OCI-LY3 (cell line): ENCODE measurements around the gene VPS45.
A peak's percentile ranks its signal among the peaks of the same experiment; 100 is the strongest.

Experiments
- H2AFZ ChIP-seq: fragments of 200-600, 300-600 bp; shearing (Covaris generic); 2 replicates; pipeline ENCODE4 v1.6.0; 2014; ENCODE audit warnings: antibody characterized with exemption, low read depth, low read length
- H3K27ac ChIP-seq: fragments of 200-600, 300-600 bp; sonication (generic); 2 replicates; pipeline ENCODE4 v1.5.1; 2014; ENCODE audit warnings: mild to moderate bottlenecking, low read length, moderate library complexity, mixed read lengths
- H3K27me3 ChIP-seq: fragments of 200-600, 300-600 bp; sonication (generic); 2 replicates; pipeline ENCODE4 v1.6.1; 2014; ENCODE audit warnings: low read depth, low read length, mixed read lengths
- H3K36me3 ChIP-seq: fragments of 200-600, 300-600 bp; sonication (generic); replicated peaks from 2 replicates; pipeline ENCODE3; 2014; ENCODE audit warnings: low read depth, low read length, mixed read lengths
- H3K4me1 ChIP-seq: fragments of 300-600, 200-600 bp; sonication (generic); 2 replicates; pipeline ENCODE4 v1.6.1; 2014; ENCODE audit warnings: low read length, mixed read lengths
- H3K4me2 ChIP-seq: fragments of 200-600, 300-600 bp; sonication (generic); 2 replicates; pipeline ENCODE4 v1.6.1; 2014; ENCODE audit warnings: low read length, mixed read lengths
- H3K4me3 ChIP-seq: fragments of 300-600, 200-600 bp; sonication (generic); 2 replicates; pipeline ENCODE4 v1.5.1; 2014; ENCODE audit warnings: antibody characterized with exemption, mild to moderate bottlenecking, low read length, moderate library complexity
- H3K79me2 ChIP-seq: fragments of 300-600, 200-600 bp; shearing (Covaris generic); 2 replicates; pipeline ENCODE4 v1.6.1; 2014; ENCODE audit warnings: mild to moderate bottlenecking, low read length, mixed read lengths
- H3K9ac ChIP-seq: fragments of 300-600, 200-600 bp; shearing (Covaris generic); 2 replicates; pipeline ENCODE4 v1.6.0; 2014; ENCODE audit warnings: mild to moderate bottlenecking, low read length, moderate library complexity
- H3K9me3 ChIP-seq: fragments of 200-600, 300-600 bp; shearing (Covaris generic); 2 replicates; pipeline ENCODE4 v1.6.1; 2014; ENCODE audit warnings: low read length, mixed read lengths; ENCODE audit not compliant: insufficient read depth
- H4K20me1 ChIP-seq: fragments of 200-600, 300-600 bp; sonication (generic); 2 replicates; pipeline ENCODE4 v1.6.1; 2016; ENCODE audit warnings: low read length, mixed read lengths; ENCODE audit not compliant: insufficient read depth
- CTCF ChIP-seq: fragments of 200-600, 300-600 bp; sonication (generic); IDR thresholded peaks from 2 replicates; pipeline ENCODE4 v1.5.1; 2014; ENCODE audit warnings: antibody characterized with exemption, low read length, low read depth
- EZH2phosphoT487 ChIP-seq: fragments of 200-600 bp; shearing (Covaris generic); IDR thresholded peaks from 2 replicates; pipeline ENCODE4 v1.6.1; 2018; ENCODE audit warnings: antibody characterized with exemption, mixed run types, low read depth

Gene VPS45

GRCh38 chr1:150150133-150151021 is 82.8 kb downstream of the VPS45 start:
- H3K36me3 ChIP-seq, result peaks cover 48% of the 10 kb centered on the region
- peaks cover 77% of the 10 kb centered on the region for H3K79me2 ChIP-seq
- peaks cover 34% of the 10 kb centered on the region for H3K4me1 ChIP-seq
- peak overlapping the region; percentile 94 for H3K4me2 ChIP-seq
- no peaks in the 10 kb centered on the region for H3K9me3 ChIP-seq
- H4K20me1 ChIP-seq, result peaks cover 7% of the 10 kb centered on the region; the same call in 1 of the 2 replicates
- peak overlapping the region; percentile 79 for H3K27ac ChIP-seq
- peak overlapping the region; percentile 85 for H3K4me3 ChIP-seq
- no peak overlapping the region for H2AFZ ChIP-seq
- TF ChIP-seq EZH2phosphoT487 (no peak), CTCF (no peak)
- peak overlapping the region; percentile 98 for H3K9ac ChIP-seq
- no peaks in the 10 kb centered on the region for H3K27me3 ChIP-seq

- Histone ChIP-seq H3K9ac (peak overlapping the region; percentile 98), H3K27me3 (no peaks in the 10 kb centered on the region), H2AFZ (no peak overlapping the region), H3K4me3 (peak overlapping the region; percentile 85), H3K27ac (peak overlapping the region; percentile 79), H3K79me2 (peaks cover 85% of the 10 kb centered on the region), H3K36me3 (peaks cover 60% of the 10 kb centered on the region), H3K9me3 (no peaks in the 10 kb centered on the region), H3K4me2 (peak overlapping the region; percentile 94), H4K20me1 (peaks cover 8% of the 10 kb centered on the region; the same call in 1 of the 2 replicates), H3K4me1 (peaks cover 34% of the 10 kb centered on the region)
- no peak for TF ChIP-seq CTCF
Measured at GRCh38 chr1:150151291-150152181, 84.0 kb downstream of the VPS45 start.

GRCh38 chr1:150152182-150152536 is 84.6 kb downstream of the VPS45 start:
- Histone ChIP-seq H3K27ac (peak overlapping the region; percentile 79), H3K4me1 (peaks cover 36% of the 10 kb centered on the region), H3K79me2 (peaks cover 85% of the 10 kb centered on the region), H2AFZ (no peak overlapping the region), H4K20me1 (peaks cover 8% of the 10 kb centered on the region; the same call in 1 of the 2 replicates), H3K27me3 (no peaks in the 10 kb centered on the region), H3K4me2 (peak overlapping the region; percentile 94), H3K9ac (peak overlapping the region; percentile 98), H3K9me3 (no peaks in the 10 kb centered on the region), H3K36me3 (peaks cover 66% of the 10 kb centered on the region), H3K4me3 (peak overlapping the region; percentile 85)
- TF ChIP-seq CTCF, result no peak
- no peak for TF ChIP-seq EZH2phosphoT487
